SK-N-MC (cell line): ENCODE data around the gene PCED1B.

ENCODE experiments used
- EZH2 ChIP-seq: fragments of 200-600 bp; sonication (generic); IDR thresholded peaks from one replicate; pipeline ENCODE4 v1.6.1; 2017; ENCODE audit warnings: antibody characterized with exemption
- FOXP2 ChIP-seq: optimal IDR thresholded peaks from 2 replicates; pipeline ENCODE3; 2011; ENCODE audit warnings: mild to moderate bottlenecking, moderate library complexity; ENCODE audit not compliant: insufficient read depth; ENCODE audit errors: extremely low read length, control extremely low read depth
- POLR2AphosphoS5 ChIP-seq: IDR thresholded peaks from 2 replicates; pipeline ENCODE4 v1.6.1; 2012; ENCODE audit warnings: mild to moderate bottlenecking, low read depth, low read length, borderline replicate concordance

GRCh38 chr12:47277972-47278448 lies 198.6 kb downstream of the PCED1B start:
- TF ChIP-seq POLR2AphosphoS5: no peak
- TF ChIP-seq EZH2: no peak
- TF ChIP-seq FOXP2: no peak
